Choroid plexus epithelial cell (primary cell): ENCODE measurements around the gene MDFIC2.

ENCODE experiments used
- DNase-seq: peaks from one replicate; pipeline ENCODE4 v3.0.0-alpha.2; 2010; ENCODE audit warnings: low read depth
- H3K4me3 ChIP-seq: 2 replicates; pipeline ENCODE4 v1.5.1; 2011; ENCODE audit warnings: low read depth, mild to moderate bottlenecking, control low read depth, low read length, moderate library complexity
- CTCF ChIP-seq: conservative IDR thresholded peaks from 2 replicates; pipeline ENCODE4 v1.5.1; 2011; ENCODE audit warnings: low read depth, mild to moderate bottlenecking, control low read depth, inconsistent platforms, low read length, moderate library complexity

MDFIC2 gene

DNA sequence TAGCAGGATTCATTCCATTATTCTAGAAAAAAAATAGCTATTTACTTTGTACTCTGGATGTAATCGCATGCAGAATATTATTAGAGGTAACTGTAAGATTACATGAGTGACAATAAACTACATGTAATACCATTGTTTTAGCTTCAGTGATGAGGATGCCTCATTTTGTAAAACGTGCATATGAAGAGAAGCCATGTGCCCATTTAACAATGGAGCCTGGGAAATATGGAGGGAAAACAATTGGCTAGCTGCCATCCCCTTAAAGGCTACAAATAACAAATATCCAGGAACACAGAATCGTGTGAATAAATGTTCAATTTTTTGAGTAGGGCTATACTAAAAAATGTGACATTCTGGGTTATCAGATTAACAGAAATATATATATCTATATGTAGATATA lies 161.8 kb downstream of the MDFIC2 start:
- no peak for DNase-seq
- H3K4me3 ChIP-seq = no peak overlapping the region
- no peak for TF ChIP-seq CTCF

GRCh38 chr3:70149714-70150400 lies 162.6 kb downstream of the MDFIC2 start:
- TF ChIP-seq CTCF = no peak
- no peak overlapping the region for H3K4me3 ChIP-seq
- DNase-seq = no peak
